ENCODE measurements around the gene NLRP3.

DNA sequence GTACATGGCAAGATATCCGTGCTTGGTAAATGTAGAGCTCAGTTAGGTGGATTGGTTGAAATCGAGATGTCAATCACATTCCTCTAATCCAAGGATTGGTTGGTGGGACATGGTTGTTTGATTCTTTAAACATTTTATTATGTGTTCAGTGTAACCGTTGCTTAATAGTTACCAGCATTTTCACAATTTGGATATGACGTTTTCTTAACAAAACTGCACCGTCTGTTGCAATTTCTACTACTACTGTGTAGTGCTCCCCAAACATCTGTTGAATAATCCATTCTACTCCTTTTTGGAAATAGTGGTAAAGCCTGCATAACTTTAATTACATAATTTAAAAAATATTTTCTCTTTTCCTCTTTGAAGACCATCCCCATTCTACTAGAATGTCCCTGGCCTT is 25.6 kb downstream of the NLRP3 start:
- no peak for TF ChIP-seq EZH2 (IDR thresholded peaks at IDR 0.05)
- no peak for TF ChIP-seq POLR2AphosphoS5 (IDR thresholded peaks at IDR 0.05; ENCODE audit: borderline replicate concordance, low read depth, low read length)
- no peak for TF ChIP-seq FOXP2 (optimal IDR thresholded peaks at IDR 0.05; ENCODE audit: control extremely low read depth, extremely low read length, insufficient read depth)
